Esophagus (tissue), 2 donors: ENCODE measurements around the gene NEXMIF. TPM values are rescaled to one million over a fixed set of nuclear protein-coding genes. Genes with fewer than 3 reads are reported as not detected.
"Not testable (repeated sequence)": the region's sequence is repeated elsewhere in the genome, so short reads cannot be mapped to it uniquely, and the experiment has no call there.

Experiments used
- H3K27ac ChIP-seq, 2 donors: one replicate each; pipeline ENCODE4 v1.5.1; 2013; ENCODE audit warnings: low read depth in 2 of 2, mild to moderate bottlenecking in 2 of 2, inconsistent platforms in 1 of 2, low read length in 1 of 2, moderate library complexity in 1 of 2
- H3K27me3 ChIP-seq, 2 donors: one replicate each; pipeline ENCODE4 v1.6.1; 2013; ENCODE audit warnings: low read length in 2 of 2, control low read depth in 1 of 2, mild to moderate bottlenecking in 1 of 2; ENCODE audit not compliant: insufficient read depth in 2 of 2, control insufficient read depth in 1 of 2
- H3K36me3 ChIP-seq, 2 donors: one replicate each; pipeline ENCODE4 v1.6.1; 2013; ENCODE audit warnings: low read length in 1 of 2; ENCODE audit not compliant: control insufficient read depth in 2 of 2, insufficient read depth in 2 of 2
- H3K4me1 ChIP-seq, 2 donors: one replicate each; pipeline ENCODE4 v1.6.1; 2013; ENCODE audit warnings: low read length in 1 of 2; ENCODE audit not compliant: control insufficient read depth in 2 of 2, insufficient read depth in 2 of 2
- H3K4me3 ChIP-seq, 2 donors: one replicate each; pipeline ENCODE4 v1.5.1; 2013; ENCODE audit warnings: low read length in 2 of 2, mild to moderate bottlenecking in 2 of 2, low read depth in 1 of 2, moderate library complexity in 1 of 2
- H3K9me3 ChIP-seq, 2 donors: one replicate each; pipeline ENCODE4 v1.6.1; 2013; ENCODE audit warnings: mild to moderate bottlenecking in 2 of 2, low read depth in 1 of 2, low read length in 1 of 2, moderate library complexity in 1 of 2; ENCODE audit not compliant: control insufficient read depth in 2 of 2, insufficient read depth in 1 of 2
- WGBS, 2 donors: extraction: QIAGEN DNeasy Blood & Tissue Kit; methylation state at CpG; one replicate each; pipeline ENCODE4 v1.1.7; 2013; 5-methylcytosine and 5-hydroxymethylcytosine counted together
- polyA plus RNA-seq, 2 donors: library from polyadenylated mRNA; stranded (reverse); fragments of 200-250 nt; gene quantifications; one replicate each; pipeline ENCODE4 v1.2.3, GENCODE V29; 2013
- donor health status: healthy with polysubstance abuse.
- donor health status: Bipolar disorder and iron deficiency.

NEXMIF gene
- polyA plus RNA-seq, 2 donors: 0.04 to 0.14 TPM

DNA sequence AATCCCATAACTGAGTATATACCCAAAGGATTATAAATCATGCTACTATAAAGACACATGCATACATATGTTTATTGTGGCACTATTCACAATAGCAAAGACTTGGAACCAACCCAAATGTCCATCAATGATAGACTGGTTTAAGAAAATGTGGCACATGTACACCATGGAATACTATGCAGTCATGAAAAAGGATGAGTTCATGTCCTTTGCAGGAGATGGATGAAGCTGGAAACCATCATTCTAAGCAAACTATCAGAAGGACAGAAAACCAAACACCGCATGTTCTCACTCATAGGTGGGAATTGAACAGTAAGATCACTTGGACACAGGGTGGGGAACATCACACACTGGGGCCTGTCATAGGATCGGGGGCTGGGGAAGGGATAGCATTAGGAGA lies 223.9 kb downstream of the NEXMIF start:
- not testable (repeated sequence) for H3K4me1 ChIP-seq, H3K36me3 ChIP-seq, H3K27ac ChIP-seq, H3K9me3 ChIP-seq, H3K27me3 ChIP-seq, H3K4me3 ChIP-seq
- WGBS, 2 donors: 84 to 96% methylated on average over 2 of the region's 2 CpGs

DNA sequence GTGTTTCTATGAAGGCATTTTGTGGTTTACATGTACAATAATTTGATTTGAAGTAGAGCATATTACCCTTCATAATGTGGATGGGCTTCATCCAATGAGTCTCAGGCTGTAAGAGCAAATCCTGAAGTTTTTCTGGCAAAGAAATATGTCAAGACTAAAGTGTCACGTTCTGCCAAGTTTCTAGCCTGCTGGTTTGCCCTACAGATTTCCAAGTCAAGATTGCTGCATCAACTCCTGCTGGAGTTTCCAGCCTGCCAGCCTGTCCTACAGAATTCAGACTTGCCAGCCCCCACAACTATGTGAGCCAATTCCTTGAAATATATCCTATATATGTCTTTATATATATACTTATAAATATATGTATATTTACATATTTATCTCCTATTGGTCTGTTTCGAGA lies 240.8 kb downstream of the NEXMIF start:
- H3K4me3 ChIP-seq: no peak overlapping the region
- no peaks in the 10 kb centered on the region for H3K4me1 ChIP-seq
- no peak overlapping the region for H3K27ac ChIP-seq
- no peaks in the 10 kb centered on the region for H3K9me3 ChIP-seq
- no peaks in the 10 kb centered on the region for H3K36me3 ChIP-seq
- no peaks in the 10 kb centered on the region for H3K27me3 ChIP-seq
- 46 to 68% methylated on average over 2 of the region's 2 CpGs for WGBS, 2 donors

Other genes with a start within 250 kb of the NEXMIF start
- gene ABCB7, start 230.8 kb upstream of the NEXMIF start, polyA plus RNA-seq: 10 to 100 TPM in 1 of 2 donors, 1 to 10 TPM in 1; 5.0 to 10.3 TPM